HG03280 (cell line): Measurements from ENCODE around the gene RNF4.
A peak's percentile ranks its signal among the peaks of the same experiment; 100 is the strongest.
"Not testable (repeated sequence)": the region's sequence is repeated elsewhere in the genome, so short reads cannot be mapped to it uniquely, and the experiment has no call there.

Experiments
- ATAC-seq: cut with Tn5 transposase; IDR thresholded peaks from one replicate; pipeline ENCODE4 v1.9.1; 2021; ENCODE audit warnings: mild to moderate bottlenecking, moderate library complexity; ENCODE audit not compliant: unreplicated experiment

The RNF4 gene

DNA sequence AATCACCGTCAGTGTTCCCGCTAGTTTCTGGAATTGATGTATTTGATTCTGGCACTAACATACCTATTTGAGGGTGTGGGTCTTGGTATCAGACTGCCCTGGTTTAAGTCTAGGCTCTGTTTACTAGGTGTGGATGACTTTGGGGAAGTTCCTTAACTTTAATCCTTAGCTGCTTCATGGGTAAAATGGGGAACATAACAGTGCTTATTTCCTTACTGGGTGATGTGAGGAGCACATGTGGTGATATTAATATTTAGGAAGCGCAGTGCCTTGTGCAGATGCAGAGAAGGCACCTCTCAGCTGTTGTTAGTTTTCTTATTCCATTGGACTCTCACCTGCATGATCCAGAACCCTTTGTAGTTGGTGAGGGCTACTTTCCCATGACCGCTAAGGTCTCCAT lies 17.1 kb downstream of the RNF4 start:
- ATAC-seq = no peak

DNA sequence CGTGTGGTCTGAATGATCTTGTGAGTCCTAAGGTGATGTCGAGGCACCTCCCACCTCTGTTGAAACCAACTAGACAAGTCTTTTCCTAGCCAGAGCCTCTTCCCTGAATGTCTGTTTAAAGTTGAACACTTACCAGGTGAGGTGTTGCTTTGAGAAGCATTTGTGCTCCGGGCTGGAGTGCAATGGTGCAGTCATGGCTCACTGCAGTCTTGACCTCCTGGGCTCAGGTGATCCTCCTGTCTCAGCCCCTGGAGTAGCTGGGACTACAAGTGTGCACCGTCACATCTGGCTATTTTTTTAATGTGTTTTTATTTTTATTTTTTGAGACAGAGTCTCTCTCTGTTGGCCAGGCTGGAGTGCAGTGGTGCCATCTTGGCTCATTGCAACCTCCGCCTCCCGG lies 18.1 kb downstream of the RNF4 start:
- no peak for ATAC-seq

DNA sequence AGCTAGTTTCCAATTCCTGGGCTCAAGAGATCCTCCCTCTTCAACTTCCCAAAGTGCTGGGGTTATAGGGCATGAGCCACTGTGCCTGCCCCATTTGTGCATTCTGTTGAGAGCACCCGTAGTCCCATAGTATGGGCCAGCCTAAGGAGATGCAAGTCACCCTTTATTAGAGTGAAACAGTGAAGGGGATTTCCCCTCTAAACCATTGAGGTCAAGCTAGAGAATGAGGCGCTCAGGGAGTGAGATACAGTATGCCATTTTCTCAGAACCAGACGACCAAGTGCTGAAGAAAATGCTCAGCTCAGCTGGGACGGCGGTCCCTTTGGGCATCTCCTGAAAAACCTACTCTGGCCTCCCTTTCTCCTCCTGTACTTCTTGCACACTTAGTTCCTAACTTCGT lies 18.7 kb downstream of the RNF4 start:
- peak; percentile 55 for ATAC-seq

DNA sequence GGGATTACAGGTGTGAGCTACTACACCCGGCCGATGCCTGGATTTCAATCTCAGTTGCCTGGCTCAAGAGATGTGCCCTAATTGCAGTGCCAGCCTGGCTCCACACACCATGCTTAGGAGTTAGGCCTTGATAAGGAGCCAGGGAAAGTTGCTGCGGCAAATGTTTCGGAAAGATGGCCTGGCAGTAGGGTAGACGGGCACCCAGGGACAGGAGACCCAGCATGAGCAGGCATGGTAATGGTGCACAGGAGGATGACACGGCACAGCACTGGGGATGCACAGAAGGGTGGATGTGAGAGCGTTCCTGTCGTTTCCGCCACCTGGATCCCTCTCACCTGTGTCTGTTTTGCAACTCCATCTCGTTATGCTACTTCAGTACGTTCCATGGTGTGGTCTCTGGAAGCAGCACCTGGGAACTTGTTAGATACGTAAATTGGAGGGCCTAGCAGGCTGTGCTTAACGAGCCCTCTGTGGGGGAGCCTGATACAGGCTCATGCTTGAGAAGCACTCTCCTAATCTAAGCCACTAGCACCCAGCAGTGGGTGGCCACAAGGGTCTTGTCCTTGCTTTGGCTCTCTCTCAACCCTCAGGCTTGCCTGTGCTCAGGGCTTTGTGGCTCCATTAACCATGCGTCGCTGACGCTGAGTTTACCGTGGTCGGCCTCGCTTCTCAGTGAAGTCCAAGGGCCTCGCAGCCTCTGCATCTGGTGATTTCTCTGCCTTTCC lies 20.3 kb downstream of the RNF4 start:
- no peak for ATAC-seq

DNA sequence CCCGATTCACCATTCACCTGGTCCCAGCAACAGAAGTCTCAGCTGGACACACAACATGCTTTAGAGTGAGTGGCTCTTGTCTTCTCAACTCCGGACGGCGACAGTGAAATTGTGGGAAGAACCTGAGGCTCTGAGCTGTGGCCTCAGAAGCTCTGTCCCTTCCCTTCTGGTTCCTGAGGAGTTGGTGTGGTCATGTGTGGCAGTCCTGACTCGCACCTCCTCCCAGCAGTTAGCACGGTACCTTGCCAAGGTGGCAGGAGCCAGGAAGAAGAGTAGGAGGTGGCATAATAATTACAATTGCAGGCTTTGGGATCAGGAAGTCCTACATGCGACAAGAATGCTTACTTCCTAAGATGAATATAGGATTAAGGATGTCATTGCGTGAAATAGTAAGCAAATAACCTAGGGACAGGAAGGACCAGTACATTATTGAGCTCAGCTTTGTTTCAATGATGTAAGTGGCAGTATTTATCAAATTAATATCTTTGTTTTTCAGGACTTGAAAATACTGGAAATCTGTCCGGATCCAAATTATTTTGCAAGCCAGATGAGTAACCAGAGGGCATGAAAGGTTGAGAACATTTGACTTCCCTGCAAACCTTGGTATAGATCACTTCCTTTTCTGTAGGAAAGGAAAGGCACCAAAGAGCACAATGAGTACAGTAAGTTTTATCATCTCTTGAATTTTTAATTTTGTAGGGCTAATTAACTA lies 21.1 kb downstream of the RNF4 start:
- ATAC-seq = no peak

DNA sequence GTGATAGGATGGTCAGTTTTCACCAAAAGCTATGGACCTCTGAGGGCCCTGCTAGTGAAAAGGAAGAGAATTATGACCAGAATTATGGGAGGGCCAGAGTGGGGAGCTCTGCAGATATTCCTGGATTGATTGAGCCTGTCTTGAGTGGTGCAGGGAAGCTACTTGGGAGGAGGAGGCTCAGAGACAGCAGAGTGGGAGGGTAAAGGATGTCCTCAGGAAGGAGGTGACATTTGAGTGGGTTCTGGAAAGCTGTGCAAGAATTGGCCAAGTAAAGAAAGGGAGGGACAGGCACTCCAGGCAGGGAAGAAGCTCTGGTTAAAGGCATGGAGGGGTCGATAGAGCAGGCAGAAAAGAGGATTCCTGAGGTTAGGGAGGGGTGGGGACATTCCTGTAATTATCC lies 24.1 kb downstream of the RNF4 start:
- ATAC-seq = no peak

DNA sequence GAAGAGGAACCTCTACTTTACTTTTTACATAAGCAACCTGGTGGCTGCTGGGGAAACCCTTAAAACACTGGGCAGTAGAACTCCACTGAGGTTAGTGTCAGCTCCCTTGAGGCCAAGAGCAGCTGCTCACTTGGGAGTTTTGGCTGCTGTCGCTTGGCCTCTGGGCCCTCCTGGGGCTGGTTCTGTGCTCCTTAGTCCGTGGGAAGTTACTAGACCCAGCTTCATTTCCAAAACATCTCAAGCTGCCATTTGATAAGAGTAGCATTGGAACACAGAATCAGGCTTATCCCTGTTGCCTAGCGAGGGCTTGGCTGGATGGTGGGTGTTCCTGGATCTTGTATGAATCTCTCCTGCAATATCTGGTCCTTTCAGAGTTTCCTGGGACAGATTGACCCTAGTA lies 26.1 kb downstream of the RNF4 start:
- ATAC-seq = no peak

DNA sequence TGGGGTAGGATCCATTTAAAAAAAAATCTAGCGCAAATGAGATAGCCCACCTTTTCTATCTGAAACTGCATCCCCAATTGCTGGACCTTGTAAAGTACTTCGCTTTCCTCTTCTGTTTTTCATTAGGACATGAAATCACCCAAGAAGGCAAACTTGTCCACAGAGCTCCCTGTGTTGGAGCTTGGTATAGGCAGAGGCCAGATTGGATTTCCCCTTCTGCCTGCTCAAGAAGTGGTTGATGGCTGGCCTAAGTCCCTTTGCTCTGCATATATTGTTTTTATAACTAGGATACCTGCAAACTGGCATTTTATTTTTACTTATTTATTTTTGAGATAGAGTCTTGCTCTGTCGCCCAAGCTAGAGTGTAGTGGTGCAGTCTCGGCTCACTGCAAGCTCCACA lies 28.4 kb downstream of the RNF4 start:
- ATAC-seq = no peak

DNA sequence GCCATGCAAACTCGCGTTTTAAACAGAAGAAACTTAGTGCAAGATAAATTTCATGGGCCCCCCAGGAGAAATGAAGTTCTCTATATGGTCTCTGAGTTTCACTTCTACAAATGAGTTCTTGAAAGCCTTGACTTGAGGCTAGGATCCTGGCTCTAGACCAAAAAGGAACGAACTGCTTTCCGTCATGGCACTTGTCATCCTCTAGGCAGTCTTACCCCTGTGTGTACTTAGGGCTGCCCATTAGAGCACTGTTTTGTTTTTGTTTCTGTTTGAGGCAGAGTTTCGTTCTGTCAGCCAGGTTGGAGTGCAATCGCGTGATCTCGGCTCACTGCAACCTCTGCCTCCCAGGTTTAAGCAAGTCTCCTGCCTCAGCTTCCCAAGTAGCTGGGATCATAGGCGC lies 29.0 kb downstream of the RNF4 start:
- peak; percentile 94 for ATAC-seq

DNA sequence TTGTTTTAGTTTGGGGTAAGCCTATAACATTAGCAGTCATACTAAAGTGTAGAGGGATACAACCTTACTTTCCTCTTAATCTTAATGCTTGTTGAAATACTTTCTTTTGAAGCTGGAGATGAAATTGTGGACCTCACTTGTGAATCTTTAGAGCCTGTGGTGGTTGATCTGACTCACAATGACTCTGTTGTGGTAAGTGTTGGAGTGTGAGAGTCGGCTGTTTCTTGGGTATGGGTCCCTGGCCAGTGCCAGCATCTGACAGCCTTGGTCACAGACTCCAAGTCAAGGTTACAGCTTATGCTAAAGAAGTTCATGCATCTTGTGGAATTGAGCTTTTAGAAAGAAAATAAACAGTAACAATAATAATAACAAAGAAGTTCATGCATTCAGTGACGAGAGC lies 31.6 kb downstream of the RNF4 start:
- no peak for ATAC-seq

DNA sequence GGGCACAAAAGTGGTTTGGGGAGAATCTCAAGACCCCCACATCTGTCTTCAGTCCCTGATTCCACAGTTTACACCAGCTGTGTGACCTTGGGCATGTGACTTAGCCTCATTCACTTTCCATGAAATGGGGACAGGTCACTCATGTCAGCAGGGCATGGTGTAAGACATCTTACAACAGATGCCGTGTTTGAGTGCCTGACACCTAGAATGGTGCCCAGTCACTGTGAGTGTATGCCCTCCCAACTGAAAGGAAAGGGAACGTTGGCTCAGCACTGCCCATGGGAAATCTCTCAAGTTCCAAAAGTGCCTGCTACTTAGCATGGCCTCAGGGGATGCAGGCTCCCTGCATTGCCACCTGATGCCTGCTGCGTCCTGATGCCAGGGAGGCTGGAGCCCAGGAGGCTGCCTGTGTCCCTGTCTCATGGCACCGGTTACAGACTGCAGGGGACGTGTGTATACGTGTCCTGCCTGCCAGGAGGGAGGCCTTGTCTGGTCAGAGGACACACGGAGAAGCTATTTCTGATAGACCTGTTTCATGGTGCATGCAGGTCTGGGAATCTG lies 32.2 kb downstream of the RNF4 start:
- no peak for ATAC-seq

DNA sequence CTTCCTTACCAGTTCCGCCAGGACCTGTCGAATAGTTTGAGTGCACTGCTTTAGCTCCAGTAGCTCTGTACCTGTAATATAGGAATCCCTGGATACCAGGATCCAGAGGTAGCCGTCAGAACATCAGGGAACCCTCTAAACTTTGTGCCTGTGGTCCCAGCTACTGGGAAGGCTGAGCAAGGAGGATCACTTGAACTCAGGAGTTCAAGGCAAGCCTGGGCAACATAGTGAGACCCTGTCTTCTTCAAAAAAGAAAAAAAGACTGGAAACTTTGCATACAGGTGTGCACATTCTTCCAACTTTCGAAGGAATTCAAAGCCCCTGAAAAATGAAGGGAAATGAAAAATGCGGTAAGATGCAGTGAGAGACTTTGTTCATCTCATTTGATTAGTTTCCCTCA lies 34.9 kb downstream of the RNF4 start:
- no peak for ATAC-seq

DNA sequence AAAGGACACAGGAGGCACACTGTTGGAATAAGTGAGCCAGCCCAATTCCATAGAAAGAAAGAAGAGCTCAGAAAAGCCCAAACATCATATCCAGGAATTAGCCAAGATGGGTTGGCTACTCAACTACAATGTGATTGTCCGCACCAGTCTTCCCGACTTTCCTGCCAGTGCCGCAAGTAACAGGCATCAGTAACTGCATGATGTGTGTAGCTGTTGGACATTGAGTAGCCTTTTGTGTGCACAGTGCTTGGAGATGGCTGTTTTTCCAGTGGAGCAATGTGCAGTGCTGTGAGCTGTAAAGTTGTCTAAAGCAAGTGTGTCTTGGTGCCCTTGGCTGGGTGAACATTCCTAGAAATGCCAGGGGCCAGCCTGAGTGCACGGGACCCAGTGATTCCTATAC lies 38.4 kb downstream of the RNF4 start:
- no peak for ATAC-seq

DNA sequence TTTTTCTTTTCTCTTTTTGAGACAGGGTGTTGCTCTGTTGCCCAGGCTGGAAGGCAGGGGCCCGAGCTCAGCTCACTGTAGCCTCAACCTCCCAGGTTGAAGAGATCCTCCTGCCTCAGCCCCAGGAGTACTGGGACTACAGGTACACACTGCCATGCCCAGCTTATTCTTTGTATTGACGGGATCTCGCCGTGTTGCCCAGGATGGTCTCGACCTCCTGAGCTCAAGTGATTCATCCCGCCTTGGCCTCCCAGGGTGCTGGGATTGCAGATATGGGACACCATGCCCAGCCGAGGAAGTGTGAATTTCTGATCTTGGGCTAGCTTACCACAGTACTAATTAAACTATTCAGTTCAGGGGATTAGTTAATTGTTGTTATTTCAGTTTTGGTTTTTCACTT lies 38.9 kb downstream of the RNF4 start:
- no peak for ATAC-seq

DNA sequence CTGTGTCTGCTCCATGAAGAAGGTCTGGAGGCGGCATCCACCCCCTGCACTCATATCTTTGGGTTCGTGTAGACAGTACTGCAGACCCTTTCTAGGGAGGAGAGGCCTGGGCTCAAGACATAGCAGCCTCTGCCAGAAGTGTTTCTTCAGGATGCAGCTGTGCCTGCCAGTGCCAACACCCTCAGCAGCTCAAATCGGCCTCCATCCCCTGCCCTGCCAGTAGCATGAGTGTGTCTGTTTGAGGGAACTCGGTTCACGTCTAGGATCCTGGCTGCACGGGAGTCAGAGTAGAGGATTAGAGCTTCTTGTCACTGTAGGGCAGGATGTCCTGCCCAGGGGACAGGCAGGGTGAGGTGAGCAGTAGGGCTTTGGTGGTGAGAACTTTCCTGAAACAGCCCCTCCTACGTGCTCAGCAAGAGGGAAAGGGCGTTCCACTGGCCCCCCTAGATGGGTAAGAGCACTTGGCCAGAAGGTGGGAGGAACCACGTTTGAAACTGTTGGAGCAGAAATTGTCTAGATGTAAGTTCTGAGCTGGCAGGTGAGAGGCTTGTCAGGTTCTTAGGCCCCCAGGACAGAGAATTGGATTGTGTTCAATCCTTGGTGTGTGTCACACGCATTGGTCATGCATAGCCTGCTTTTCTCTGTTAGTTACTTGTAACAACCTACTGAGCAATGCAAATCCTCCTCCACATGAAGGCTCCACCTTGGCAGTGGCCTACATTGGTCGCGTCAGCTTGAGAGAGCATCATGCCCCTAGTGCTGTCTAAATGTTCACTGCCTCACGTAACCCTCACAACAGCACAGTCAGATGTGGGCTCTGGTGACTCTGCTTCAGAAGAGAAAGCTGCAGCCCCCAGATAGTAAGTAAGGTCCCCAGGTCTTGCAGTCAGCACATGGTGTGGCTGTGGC lies 41.7 kb downstream of the RNF4 start:
- no peak for ATAC-seq

DNA sequence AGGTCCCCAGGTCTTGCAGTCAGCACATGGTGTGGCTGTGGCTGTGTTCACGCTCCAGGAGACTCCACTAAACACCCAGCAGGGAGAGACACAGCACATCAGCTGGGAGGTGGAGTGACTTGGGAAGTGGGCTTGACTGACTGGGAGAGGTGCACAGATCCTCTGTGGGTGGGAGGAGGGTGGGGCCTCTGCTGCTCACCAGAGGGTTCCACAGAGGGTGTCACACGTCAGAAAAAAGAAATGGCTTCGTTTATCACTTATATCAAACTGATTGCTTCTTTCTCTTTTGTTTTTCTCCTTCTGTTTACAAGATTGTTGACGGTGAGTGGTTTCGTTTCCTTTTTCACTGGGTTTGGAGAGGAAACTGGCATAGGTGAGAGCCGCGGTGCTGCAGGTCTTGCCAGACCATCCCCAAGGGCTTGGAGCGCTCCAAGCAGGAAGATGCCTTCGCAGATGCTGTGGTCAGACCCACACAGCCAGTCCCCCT lies 42.8 kb downstream of the RNF4 start:
- no peak for ATAC-seq

DNA sequence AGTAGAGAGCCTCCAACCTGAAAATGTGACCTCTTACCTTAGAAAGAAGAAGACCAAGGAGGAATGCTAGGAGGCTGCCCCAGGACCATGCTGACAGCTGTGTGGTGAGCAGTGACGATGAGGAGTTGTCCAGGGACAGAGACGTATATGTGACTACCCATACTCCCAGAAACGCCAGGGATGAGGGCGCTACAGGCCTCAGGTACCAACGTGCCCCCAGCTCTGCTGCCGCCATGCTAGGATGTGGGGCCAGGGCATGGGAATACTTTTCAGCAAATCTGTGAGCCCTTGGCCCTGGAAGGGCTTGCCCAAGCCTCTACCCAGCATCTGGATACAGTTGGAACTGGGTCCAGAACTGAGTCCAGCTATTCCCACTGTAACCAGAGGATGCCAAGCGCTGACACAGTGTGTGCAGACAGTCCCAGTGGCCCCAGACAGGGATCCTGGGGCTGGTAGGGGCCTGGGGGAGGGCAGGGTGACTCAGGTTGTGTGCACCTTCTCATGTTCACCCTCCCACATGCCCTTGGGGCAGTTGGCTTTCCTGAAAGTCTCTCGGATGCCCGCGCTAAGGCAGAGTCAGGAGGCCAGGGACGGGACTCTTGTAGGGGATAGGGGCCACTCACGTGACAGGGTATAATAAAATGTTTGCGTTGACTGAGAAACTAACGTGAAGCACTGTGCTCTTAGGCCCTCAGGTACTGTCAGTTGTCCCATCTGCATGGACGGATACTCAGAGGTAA lies 43.7 kb downstream of the RNF4 start:
- ATAC-seq = no peak

DNA sequence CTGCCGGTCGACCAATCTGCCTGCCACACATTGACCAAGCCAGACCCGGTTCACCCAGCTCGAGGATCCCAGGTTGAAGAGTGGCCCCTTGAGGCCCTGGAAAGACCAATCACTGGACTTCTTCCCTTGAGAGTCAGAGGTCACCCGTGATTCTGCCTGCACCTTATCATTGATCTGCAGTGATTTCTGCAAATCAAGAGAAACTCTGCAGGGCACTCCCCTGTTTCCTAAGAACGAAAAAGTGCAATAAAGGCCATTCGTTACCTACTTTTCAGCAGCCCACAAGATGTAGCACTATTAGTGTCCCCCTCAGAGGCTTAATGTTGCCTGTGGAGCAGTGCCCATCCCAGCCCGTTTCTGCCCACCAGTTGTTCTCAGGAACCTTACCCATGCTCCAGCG lies 45.3 kb downstream of the RNF4 start:
- ATAC-seq = not testable (repeated sequence)

DNA sequence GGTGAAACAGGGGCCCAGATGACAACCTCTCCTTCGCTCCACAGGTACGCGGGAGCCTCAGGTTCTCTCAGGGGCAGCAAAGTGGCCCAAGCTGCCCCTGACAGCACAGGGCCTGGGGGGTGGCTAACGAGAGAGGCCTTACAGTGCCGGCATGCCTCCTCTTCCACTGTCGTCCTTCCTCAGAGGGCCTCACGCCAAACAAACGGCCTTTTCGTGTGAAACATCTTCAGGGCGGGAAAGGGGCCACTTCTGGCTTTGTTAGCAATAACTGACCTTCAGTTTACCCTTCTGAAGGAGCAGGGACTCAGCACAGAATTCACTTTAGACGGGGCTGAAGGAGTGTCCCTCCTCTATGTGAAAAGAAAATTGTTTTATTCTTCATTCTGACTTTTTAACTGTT lies 46.0 kb downstream of the RNF4 start:
- not testable (repeated sequence) for ATAC-seq

DNA sequence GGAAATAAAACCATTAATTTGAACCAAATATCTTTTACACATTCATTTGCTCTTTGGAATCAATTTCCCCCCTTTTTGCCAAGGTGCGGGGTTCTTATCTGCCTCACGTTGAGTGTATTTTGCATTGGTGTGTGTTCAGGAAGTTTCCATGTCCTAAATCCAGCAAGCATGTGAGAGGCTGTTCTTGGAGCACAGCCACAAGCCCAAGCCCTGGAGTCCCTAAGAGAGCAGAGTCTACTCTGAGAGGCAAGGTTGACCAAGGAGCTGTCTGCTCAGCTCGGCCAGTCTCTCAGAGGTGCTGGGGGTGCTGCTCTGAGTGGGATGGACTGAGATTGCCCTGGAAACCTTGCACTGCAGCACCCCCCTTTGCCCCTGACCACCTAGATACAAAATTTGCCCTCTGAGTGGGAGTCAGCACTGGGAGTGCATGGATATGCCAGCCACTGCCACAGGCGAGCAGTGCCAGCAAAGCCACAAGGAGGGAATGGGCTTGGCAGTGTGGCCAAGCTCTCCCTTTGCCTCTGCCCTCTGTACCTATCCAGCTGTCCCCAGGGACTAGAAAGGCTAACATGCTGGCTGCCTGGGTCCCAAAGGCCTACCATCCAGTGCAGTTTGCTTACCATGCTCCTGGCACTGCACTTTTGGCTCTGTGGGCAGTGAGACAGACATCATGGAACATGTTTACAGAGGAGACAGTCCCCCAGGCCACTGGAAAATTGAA lies 47.1 kb downstream of the RNF4 start:
- ATAC-seq = no peak
